GM10248 (cell line): ENCODE data around the gene GPR179.

Experiments used
- CTCF ChIA-PET: fragments of 300-600 bp; sonication (Branson Sonifier 250); formaldehyde crosslinking; extraction: SDS; loops from one replicate; lab custom pipeline; 2021; ENCODE audit warnings: antibody characterized with exemption; lab: Yijun Ruan, JAX
- POLR2A ChIA-PET: fragments of 350-650 bp; sonication (Branson Sonifier 250); formaldehyde crosslinking; extraction: SDS; loops from one replicate; lab custom pipeline; 2020; ENCODE audit warnings: antibody characterized with exemption; lab: Yijun Ruan, JAX
- DNase-seq: peaks from one replicate; pipeline ENCODE4 v3.0.0; 2012; ENCODE audit errors: extremely low spot score
- TF ChIP-seq, protein P1 (sequence below): IDR thresholded peaks from 2 replicates; pipeline ENCODE4 v1.5.1; 2012; ENCODE audit warnings: mild to moderate bottlenecking, low read depth; ENCODE audit errors: extremely low read depth, missing control alignments, control extremely low read depth

GPR179 gene

DNA sequence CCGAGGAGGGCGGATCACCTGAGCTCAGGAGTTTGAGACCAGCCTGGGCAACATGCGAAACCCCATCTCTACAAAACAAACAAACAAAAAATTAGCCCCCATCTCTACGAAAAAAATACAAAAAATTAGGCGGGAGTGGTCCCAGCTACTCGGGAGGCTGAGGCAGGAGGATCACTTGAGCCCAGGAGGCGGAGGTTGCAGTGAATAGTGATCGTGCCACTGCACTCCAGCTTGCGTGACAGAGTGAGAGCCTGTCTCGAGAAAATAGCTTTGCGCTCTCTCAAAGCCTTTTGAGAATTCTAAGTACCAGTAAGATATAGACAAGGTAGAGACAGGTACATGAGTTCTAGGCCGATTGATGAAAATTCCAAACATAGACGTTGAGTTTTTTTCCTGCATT, 9.9 kb upstream of the GPR179 start:
- ChIA-PET CTCF (interaction anchor here (0.6 to 14.6 kb wide), 8 partner anchors 11 to 139 kb away, joined by 3 to 282 read pairs (median 8); no protein-coding TSS in a partner anchor), POLR2A (no interaction called here)
- TF ChIP-seq, protein P1, sequence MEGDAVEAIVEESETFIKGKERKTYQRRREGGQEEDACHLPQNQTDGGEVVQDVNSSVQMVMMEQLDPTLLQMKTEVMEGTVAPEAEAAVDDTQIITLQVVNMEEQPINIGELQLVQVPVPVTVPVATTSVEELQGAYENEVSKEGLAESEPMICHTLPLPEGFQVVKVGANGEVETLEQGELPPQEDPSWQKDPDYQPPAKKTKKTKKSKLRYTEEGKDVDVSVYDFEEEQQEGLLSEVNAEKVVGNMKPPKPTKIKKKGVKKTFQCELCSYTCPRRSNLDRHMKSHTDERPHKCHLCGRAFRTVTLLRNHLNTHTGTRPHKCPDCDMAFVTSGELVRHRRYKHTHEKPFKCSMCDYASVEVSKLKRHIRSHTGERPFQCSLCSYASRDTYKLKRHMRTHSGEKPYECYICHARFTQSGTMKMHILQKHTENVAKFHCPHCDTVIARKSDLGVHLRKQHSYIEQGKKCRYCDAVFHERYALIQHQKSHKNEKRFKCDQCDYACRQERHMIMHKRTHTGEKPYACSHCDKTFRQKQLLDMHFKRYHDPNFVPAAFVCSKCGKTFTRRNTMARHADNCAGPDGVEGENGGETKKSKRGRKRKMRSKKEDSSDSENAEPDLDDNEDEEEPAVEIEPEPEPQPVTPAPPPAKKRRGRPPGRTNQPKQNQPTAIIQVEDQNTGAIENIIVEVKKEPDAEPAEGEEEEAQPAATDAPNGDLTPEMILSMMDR = no peak
- no peak for DNase-seq

DNA sequence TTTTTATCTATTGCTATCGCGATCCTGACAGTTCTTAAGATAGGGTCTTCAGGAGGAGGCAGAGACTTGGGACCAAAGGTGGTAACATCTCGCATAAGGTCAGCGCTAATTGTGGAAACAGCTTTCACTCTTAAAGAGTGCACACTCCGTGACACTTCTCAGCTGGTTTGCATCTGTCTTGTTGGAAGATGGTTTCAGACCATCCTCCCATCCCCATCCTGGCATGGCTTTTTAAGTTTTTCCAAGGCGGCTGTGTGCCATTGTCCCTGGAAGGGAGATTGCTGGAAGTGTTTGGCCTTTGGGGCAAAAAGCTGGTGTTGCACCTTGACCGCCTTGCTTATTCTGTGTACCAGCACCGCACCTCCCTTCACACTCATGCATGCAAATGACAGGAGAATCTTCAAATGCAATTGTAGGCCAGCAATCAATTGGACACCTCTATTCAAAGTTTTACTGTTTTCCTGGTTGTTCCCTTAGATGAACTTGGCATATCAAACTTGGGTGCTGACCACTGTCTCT, 9.4 kb upstream of the GPR179 start:
- CTCF ChIA-PET = interaction anchor here (0.6 to 14.6 kb wide), 11 partner anchors 12 to 139 kb away, joined by 3 to 282 read pairs (median 4); no protein-coding TSS in a partner anchor
- POLR2A ChIA-PET = no interaction called here
- TF ChIP-seq, protein P1 = no peak
- DNase-seq = no peak

DNA sequence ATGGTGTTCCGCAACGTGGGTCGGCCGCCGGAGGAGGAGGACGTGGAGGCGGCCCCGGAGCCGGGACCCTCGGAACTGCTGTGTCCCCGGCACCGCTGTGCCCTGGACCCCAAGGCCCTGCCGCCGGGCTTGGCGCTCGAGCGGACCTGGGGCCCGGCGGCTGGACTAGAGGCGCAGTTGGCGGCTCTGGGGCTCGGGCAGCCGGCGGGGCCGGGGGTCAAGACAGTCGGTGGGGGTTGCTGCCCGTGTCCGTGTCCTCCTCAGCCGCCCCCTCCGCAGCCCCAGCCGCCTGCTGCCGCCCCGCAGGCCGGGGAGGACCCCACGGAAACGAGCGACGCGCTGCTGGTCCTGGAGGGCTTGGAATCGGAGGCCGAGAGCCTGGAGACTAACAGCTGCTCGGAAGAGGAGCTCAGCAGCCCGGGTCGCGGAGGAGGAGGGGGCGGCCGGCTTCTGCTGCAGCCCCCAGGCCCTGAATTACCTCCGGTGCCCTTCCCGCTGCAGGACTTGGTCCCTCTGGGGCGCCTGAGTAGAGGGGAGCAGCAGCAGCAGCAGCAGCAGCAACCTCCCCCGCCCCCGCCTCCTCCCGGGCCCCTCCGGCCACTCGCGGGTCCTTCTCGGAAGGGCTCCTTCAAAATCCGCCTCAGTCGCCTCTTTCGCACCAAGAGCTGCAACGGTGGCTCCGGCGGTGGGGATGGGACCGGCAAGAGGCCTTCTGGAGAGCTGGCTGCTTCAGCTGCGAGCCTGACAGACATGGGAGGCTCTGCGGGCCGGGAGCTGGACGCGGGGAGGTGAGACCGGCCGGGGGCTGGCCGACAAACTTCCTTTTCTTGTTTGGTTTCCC, 8.7 kb upstream of the GPR179 start:
- CTCF ChIA-PET = interaction anchor here (0.9 to 14.6 kb wide), 9 partner anchors 11 to 133 kb away, joined by 3 to 282 read pairs (median 12); no protein-coding TSS in a partner anchor

DNA sequence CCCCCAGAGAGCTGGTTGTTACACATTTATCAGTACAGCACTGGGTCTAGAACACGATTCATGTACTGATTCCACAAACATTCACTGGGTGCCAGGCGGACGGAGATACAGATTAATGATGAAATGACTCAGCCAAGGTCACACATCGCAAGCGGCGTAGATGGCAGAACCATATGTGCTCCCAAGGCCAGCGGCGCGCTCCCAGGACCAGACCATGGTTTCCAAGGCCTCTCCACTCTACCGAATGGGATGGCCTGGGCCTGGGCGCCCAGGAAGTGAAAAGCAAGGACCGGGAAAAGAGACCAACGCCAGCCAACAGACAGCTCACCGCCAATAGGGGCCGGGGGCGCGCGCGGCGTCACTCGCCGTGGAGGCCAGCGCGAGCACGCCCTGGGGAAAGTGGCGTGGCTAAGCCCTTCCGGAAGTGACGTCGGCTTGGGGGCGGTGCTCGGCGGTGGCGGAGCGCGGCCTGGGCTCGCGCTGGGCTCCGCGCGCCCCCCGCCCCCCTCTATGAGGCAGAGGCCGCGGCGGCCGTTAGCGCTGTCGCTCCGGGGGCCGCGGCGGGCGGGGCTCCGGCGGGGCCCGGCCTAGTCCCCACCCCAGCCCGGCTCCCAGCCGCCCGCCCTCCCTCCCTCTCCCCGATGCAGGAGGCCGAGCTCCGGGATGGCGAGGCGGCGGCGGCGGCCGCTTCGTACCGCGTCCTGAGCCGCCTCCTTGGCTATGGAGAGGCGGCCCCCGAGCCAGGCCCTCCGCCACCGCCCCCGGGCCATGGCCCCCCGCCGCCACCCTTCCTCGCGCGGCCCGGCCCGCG, 7.9 kb upstream of the GPR179 start, which contains the start of gene SOCS7:
SOCS7 (plus strand) TSS at position 433 of the 811 bp plus-strand sequence; CDS start at position 642, 209 bp downstream.
- peak; percentile 95 for DNase-seq
- ChIA-PET POLR2A (interaction anchor here (0.5 to 1.2 kb wide), 4 partner anchors 14 to 1114 kb away, joined by 3 to 5 read pairs (median 4); no protein-coding TSS in a partner anchor), CTCF (interaction anchor here (0.6 to 14.6 kb wide), 7 partner anchors 10 to 63 kb away, joined by 3 to 282 read pairs (median 3); no protein-coding TSS in a partner anchor)
- TF ChIP-seq, protein P1 = no peak

More for the DNA sequence above, 8.7 kb upstream of the GPR179 start:
- POLR2A ChIA-PET = interaction anchor here (0.6 to 1.2 kb wide), 2 partner anchors 14 to 1113 kb away, joined by 3 to 5 read pairs; no protein-coding TSS in a partner anchor
- TF ChIP-seq, protein P1 = no peak
- DNase-seq = peak; percentile 37

DNA sequence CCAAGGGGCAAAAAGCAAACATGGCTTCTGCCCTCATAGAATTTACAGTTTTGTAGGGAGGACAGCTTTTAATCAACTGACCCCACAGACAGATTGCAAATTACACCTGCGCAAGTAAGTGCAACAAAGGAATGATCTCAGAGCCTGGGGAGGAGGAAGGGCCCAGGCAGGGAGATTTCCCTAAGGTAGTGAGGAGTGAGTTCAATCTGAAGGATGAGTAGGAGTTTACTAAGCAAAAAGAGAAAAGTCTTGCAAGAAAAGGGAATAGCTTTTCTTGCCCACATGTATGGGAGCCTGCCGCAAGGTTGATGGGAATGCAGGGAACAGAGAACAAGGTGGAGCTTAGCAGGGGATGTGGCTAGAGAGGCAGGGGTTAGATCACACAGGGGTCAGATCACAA, 6.3 kb upstream of the GPR179 start:
- TF ChIP-seq, protein P1 = no peak
- DNase-seq = no peak
- ChIA-PET POLR2A (interaction anchor here (1.5 kb wide), 1 partner anchor 63 kb away, joined by 3 read pairs; no protein-coding TSS in a partner anchor), CTCF (interaction anchor here (0.8 to 14.6 kb wide), 20 partner anchors 9 to 318 kb away, joined by 3 to 282 read pairs (median 12); no protein-coding TSS in a partner anchor)
